ENCODE data around the gene CRKL.

Gene CRKL

GRCh38 chr22:20977516-20978170, 60.4 kb downstream of the CRKL start:
- H3K4me3 ChIP-seq (ENCODE audit: low read depth, low read length) = no peak overlapping the region
- H3K9me3 ChIP-seq (ENCODE audit: control insufficient read depth, insufficient read depth, low read depth, low read length) = no peaks in the 10 kb centered on the region
- CTCF ChIA-PET = interaction anchor here (1.0 kb wide), 1 partner anchor 17 kb away, joined by 4 read pairs; no protein-coding TSS in a partner anchor
- no peaks in the 10 kb centered on the region for H3K36me3 ChIP-seq (ENCODE audit: control insufficient read depth in 2 of 2, insufficient read depth in 1 of 2, low read length in 2 of 2)
- TF ChIP-seq ZNF792 (tag by site-specific recombination; IDR thresholded peaks at IDR 0.05) (no peak), ZNF747 (tag by site-specific recombination; IDR thresholded peaks at IDR 0.05) (no peak), REST (tag by site-specific recombination; IDR thresholded peaks at IDR 0.05) (no peak), ZNF580 (tag by site-specific recombination; IDR thresholded peaks at IDR 0.05) (no peak), ZNF76 (tag by site-specific recombination; IDR thresholded peaks at IDR 0.05; ENCODE audit: borderline replicate concordance, low read depth) (no peak), PRDM10 (tag by site-specific recombination; IDR thresholded peaks at IDR 0.05) (no peak), ZNF830 (tag by site-specific recombination; IDR thresholded peaks at IDR 0.05; ENCODE audit: low read depth) (no peak), FEZF1 (tag by site-specific recombination; IDR thresholded peaks at IDR 0.05) (no peak), PRDM4 (tag by site-specific recombination; IDR thresholded peaks at IDR 0.05) (no peak)
- POLR2A ChIA-PET = no interaction called here
- no peaks in the 10 kb centered on the region for H3K4me1 ChIP-seq (ENCODE audit: control insufficient read depth, insufficient read depth, low read length)
- H3K27ac ChIP-seq (ENCODE audit: extremely low read depth, low read depth, low read length) = no peak overlapping the region

GRCh38 chr22:20978419-20978818, 61.2 kb downstream of the CRKL start:
- Histone ChIP-seq H3K36me3 (ENCODE audit: control insufficient read depth in 2 of 2, insufficient read depth in 1 of 2, low read length in 2 of 2) (peaks cover 0 to 2% of the 10 kb centered on the region in 2 experiments; a peak in 1 of 3 replicates), H3K27ac (ENCODE audit: extremely low read depth, low read depth, low read length) (no peak overlapping the region), H3K9me3 (ENCODE audit: control insufficient read depth, insufficient read depth, low read depth, low read length) (no peaks in the 10 kb centered on the region), H3K4me1 (ENCODE audit: control insufficient read depth, insufficient read depth, low read length) (no peaks in the 10 kb centered on the region), H3K4me3 (ENCODE audit: low read depth, low read length) (no peak overlapping the region)
- ChIA-PET CTCF (no interaction called here), POLR2A (no interaction called here)
- no peak for TF ChIP-seq ZBTB11 (tag by site-specific recombination; conservative IDR thresholded peaks at IDR 0.05; ENCODE audit: low read depth)
- peak; percentile 99 for TF ChIP-seq ZNF707 (tag by site-specific recombination; IDR thresholded peaks at IDR 0.05)
- TF ChIP-seq ZSCAN4 (tag by site-specific recombination; IDR thresholded peaks at IDR 0.05) = no peak
- TF ChIP-seq ZNF580 (tag by site-specific recombination; IDR thresholded peaks at IDR 0.05) = no peak
- TF ChIP-seq ZNF654 (tag by site-specific recombination; IDR thresholded peaks at IDR 0.05; ENCODE audit: low read depth) = no peak
- TF ChIP-seq ZEB2 (tag by site-specific recombination; IDR thresholded peaks at IDR 0.05) = no peak
- TF ChIP-seq ZXDB (tag by site-specific recombination; IDR thresholded peaks at IDR 0.05) = no peak
- no peak for TF ChIP-seq INSM2 (tag by site-specific recombination; IDR thresholded peaks at IDR 0.05)

Measured in HEK293 (cell line).